DMS153 treated with DMSO at 0.1 percent for 48 hours (cell line): ENCODE data around the gene P2RY12.

Source experiments
- DNase-seq: peaks from one replicate; lab custom pipeline; 2025; ENCODE audit not compliant: unreplicated experiment; lab: John Stamatoyannopoulos, UW

P2RY12 gene

DNA sequence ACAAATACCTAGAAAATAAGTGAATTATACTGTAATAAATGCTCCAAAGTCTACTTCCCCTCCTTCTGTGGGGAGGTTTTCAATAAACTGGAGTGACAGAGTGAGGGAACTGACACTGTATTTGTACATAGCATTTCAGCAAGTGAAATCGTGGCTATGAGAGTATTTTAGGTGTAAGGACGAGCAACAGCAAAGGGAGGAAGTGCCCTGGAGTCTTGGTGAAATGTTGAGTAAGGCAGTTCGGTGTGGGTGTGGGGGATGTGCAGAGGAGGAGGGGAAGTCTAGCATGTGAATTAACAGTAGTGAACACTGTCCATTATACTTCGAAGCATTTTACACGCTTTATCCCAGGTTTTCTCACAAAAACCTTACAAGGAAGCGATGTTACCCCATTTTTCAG lies 37.1 kb downstream of the P2RY12 start:
- no peak for DNase-seq

DNA sequence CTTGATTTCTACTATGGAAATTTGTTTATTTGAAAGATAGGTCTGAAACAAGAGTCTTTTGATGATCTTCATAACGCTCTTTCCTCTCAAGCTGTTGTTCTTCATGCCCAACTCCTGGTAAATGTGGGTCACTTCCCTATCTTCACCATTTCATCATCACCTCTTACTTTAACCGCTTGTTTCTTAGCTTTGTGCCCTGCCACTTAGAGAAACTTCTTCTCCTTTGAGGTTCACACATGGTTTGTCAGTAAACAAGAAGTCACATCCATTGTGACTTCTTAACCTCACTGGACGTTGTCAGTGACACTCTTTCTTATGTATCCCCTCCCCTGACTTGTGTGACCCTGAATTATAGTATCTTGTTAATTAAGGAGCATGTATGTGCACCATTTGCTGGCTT lies 38.3 kb downstream of the P2RY12 start:
- no peak for DNase-seq

DNA sequence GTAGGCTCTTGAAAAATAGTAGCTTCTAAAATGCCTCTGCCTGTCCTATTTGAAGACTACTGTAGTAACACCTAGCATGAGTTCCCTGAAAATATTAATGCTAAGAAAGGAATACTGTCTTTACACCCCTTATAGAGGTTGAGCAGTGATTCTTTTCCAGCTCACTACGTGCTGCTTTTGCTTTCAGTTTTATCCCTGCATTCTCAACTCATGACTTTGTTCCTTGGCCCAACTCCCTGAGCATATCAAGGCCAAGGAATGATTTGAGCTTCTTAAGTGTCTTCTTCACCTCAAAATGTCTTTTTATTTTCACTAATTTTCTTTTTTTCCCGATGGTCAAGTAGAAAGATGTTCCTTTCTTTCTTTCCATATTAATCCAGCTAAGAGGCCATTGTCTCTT lies 38.7 kb downstream of the P2RY12 start:
- DNase-seq: no peak

DNA sequence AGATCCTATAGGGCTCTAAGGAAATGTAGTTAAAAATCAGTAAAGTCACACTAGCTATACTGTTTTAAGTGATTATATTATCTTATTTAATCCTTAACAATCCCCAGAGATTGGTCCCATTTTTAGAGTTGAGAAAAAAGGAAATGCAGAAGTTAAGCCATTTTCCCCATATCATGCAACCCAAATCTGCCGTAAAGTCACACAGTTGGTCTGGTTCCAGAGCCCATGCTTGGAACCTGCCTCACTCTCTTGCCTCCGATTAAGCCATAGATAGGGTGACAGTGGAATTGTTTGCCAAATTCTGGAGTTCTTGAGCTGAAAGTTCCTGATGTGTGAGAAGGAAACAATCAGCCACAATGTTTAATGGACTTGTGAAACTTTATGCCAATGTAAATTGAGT lies 52.9 kb downstream of the P2RY12 start:
- DNase-seq: no peak

GRCh38 chr3:151330899-151331298 lies 53.7 kb downstream of the P2RY12 start:
- no peak for DNase-seq

DNA sequence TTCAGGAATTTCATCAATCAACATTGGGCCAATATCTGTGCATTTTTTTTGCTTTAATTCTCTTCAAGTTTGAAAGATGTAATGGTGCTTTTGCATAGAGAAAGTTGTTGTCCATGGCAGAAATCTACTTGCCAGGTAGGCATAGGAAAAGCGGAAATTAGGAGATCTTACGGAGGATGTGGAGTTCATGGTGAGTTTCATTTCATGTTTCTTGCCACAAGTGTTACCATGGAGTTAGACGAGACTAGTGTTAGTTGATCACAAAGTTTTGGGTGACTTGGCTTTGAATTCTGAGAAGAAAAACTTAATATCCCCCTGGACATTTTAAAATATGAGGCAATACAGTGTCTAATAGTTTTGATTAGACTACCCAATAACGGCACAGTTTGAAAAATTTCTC lies 54.2 kb downstream of the P2RY12 start:
- DNase-seq: no peak

- no peak for DNase-seq
Observed at GRCh38 chr3:151329363-151329762, 55.2 kb downstream of the P2RY12 start, which contains the start of gene P2RY13. TSS of gene P2RY13 (minus strand) at chr3:151329549. CDS start at chr3:151329528, 21 bp downstream.

GRCh38 chr3:151328298-151328995 lies 56.1 kb downstream of the P2RY12 start:
- DNase-seq: no peak

- peak; percentile 7 for DNase-seq
Observed at GRCh38 chr3:151327571-151328198, 56.9 kb downstream of the P2RY12 start.

DNA sequence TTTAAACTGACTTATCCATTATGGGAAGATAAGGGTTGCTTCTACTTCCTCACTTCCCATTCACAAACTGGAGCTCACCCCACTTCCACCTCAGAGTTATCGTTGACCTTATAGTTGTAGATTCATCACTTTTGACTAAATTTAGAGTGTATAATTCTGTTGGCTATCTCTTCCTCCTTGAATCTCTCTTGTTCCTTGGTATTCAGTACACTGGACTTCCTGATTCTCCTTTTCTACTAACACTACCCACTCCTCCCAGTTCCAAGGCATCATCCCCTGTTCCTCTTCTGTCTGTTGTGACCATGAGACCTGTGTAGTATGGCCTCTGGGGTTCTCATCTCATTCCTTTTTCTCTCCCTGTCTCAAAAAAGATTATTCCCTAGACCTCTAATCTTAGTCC lies 62.0 kb downstream of the P2RY12 start:
- DNase-seq: no peak

DNA sequence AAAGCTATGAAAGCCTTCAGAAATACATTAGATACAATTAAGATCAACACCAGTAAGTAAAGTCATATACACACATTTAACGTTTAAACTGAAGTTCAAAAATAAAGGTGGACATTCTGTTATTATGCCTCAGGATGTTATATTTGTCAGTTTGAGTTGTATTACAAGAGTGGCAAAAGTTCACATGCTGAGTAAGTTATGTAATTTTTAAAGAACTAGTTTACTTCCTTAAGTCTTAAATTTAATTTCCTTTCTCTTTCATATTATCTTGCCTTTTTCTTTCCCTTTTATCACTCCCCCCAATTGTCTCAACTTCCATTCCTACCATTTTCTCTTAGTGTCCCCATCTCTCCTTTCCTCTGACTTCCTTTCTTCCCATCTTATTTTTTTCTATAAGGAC lies 63.0 kb downstream of the P2RY12 start:
- no peak for DNase-seq

GRCh38 chr3:151320131-151320530 lies 64.4 kb downstream of the P2RY12 start:
- DNase-seq: no peak

DNA sequence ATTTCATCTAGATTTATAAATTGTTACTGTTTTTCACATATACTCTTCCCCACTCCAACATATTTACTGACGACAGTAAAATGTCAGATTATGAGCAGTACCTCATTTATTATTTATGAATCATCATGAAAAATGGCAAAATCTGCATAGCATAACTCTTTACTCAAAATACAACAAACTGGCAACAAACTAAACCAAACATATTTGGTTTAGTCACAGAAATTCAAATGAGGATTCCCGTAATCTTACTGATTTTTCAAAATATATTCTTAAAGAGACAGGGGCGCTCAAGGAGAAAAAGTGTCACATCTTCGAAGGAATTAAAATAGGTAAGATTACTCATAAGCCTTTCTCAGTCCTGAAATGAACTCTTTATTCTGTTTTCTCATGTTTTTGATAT lies 64.9 kb downstream of the P2RY12 start:
- DNase-seq: no peak

DNA sequence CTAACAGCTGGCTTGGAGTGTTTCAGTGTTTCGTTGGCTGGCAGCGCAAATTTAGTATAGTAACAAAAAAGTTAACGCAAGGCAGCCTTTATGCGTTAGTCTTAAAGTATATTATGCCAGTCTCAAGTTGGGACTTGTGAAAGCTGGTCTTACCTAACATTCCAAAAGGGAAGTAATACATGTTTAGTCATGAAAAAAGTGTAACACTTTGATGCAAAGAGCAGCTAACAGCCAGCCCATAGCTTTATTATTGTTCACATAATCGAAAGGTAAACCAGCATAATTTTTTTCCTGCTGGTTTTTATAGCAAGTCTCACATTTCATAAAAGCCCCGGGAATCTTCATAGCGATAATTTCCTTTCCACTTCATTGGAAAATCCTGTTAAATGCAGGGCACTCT lies 65.6 kb downstream of the P2RY12 start:
- DNase-seq: no peak

- no peak for DNase-seq
Observed at GRCh38 chr3:151318313-151318712, 66.2 kb downstream of the P2RY12 start.

- no peak for DNase-seq
Observed at GRCh38 chr3:151316267-151316991, 68.1 kb downstream of the P2RY12 start, which contains the start of gene GPR87. TSS of gene GPR87 (minus strand) at chr3:151316820. CDS start at chr3:151300100, 16,720 bp downstream.

DNA sequence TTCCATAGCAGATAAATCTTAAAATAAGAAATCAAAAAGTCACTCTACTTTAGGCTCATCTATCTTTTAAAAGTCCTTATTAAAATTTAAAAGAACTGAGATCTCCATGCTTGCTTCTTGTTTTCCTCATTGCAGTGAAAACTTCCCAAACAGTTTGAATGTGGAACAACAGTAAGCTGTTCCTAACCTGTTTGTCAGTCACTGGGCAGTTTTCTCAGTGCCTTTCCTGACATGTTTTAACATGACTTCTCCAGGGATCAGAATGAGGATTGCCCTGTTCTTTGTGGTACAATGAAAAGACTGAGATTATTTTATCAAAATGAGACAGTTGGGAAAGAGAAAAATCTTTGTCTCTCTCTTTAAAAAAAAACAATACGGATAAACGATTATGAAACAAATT lies 68.7 kb downstream of the P2RY12 start:
- DNase-seq: no peak

DNA sequence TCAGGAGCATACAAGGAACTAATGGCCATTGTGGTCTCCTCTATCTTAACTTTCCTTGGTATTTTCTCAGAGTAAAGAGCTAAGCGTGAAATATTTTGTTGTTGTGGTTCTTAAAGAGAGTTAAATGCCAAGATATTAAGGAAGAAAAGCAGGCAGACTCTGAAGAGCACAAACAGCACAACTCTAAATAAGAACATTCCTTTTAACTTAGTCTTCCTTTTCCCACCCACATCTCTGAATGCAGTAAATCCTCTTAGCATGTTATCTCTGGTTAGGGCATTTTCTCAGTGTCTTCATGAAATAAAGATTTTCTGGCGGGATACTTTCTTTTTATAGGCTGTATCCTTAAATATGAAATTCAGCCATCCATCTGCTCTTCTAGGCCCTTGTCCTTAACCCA lies 69.4 kb downstream of the P2RY12 start:
- DNase-seq: no peak

- no peak for DNase-seq
Observed at GRCh38 chr3:151314593-151314992, 70.0 kb downstream of the P2RY12 start.

GRCh38 chr3:151314137-151314536 lies 70.4 kb downstream of the P2RY12 start:
- DNase-seq: no peak

GRCh38 chr3:151312972-151313371 lies 71.6 kb downstream of the P2RY12 start:
- DNase-seq: no peak

GRCh38 chr3:151309566-151309965 lies 75.0 kb downstream of the P2RY12 start:
- DNase-seq: no peak
